ENCODE measurements around the gene DOK5.

The DOK5 gene

GRCh38 chr20:54565255-54565654, 89.9 kb downstream of the DOK5 start:
- no peak for DNase-seq

GRCh38 chr20:54566031-54566688, 90.8 kb downstream of the DOK5 start:
- no peak for DNase-seq

GRCh38 chr20:54570561-54570960, 95.2 kb downstream of the DOK5 start:
- no peak for DNase-seq

- DNase-seq, result no peak
Observed at GRCh38 chr20:54572665-54573435, 97.5 kb downstream of the DOK5 start.

- no peak for DNase-seq
Observed at GRCh38 chr20:54573838-54574237, 98.4 kb downstream of the DOK5 start.

- DNase-seq, result no peak
Observed at GRCh38 chr20:54576518-54576917, 101.1 kb downstream of the DOK5 start.

- DNase-seq, result no peak
Observed at GRCh38 chr20:54577637-54578036, 102.2 kb downstream of the DOK5 start.

GRCh38 chr20:54585217-54585616, 109.8 kb downstream of the DOK5 start:
- no peak for DNase-seq

- DNase-seq, result no peak
Observed at GRCh38 chr20:54587408-54587807, 112.0 kb downstream of the DOK5 start.

- DNase-seq, result no peak
Observed at GRCh38 chr20:54589402-54590030, 114.1 kb downstream of the DOK5 start.

GRCh38 chr20:54590856-54591255, 115.5 kb downstream of the DOK5 start:
- no peak for DNase-seq

- DNase-seq, result no peak
Observed at GRCh38 chr20:54596651-54597050, 121.3 kb downstream of the DOK5 start.

- no peak for DNase-seq
Observed at GRCh38 chr20:54598352-54598751, 123.0 kb downstream of the DOK5 start.

- no peak for DNase-seq
Observed at GRCh38 chr20:54600634-54601033, 125.2 kb downstream of the DOK5 start.

GRCh38 chr20:54601831-54602515, 126.6 kb downstream of the DOK5 start:
- DNase-seq, result no peak

- DNase-seq, result no peak
Observed at GRCh38 chr20:54605319-54605718, 129.9 kb downstream of the DOK5 start.

GRCh38 chr20:54606380-54606779, 131.0 kb downstream of the DOK5 start:
- DNase-seq, result peak; percentile 56 to 79

GRCh38 chr20:54608039-54608745, 132.8 kb downstream of the DOK5 start:
- peak; percentile 4 to 61 for DNase-seq

GRCh38 chr20:54608943-54609342, 133.6 kb downstream of the DOK5 start:
- DNase-seq, result no peak

- no peak for DNase-seq
Observed at GRCh38 chr20:54611708-54612412, 136.5 kb downstream of the DOK5 start.

- DNase-seq, result no peak
Observed at GRCh38 chr20:54618412-54618811, 143.0 kb downstream of the DOK5 start.

GRCh38 chr20:54619181-54619580, 143.8 kb downstream of the DOK5 start:
- DNase-seq, result no peak
